IMR-90 (cell line): ENCODE measurements around the gene ARHGAP15. TPM values are rescaled to one million over a fixed set of nuclear protein-coding genes. Genes with fewer than 3 reads are reported as not detected.

Source experiments
- ATAC-seq: fragments of 200-7000 bp; cut with Tn5 transposase; 2 replicates; pipeline ENCODE4 v1.9.1; 2020; ENCODE audit warnings: low read depth, mild to moderate bottlenecking, moderate library complexity
- BruUV-seq: library from RNA; stranded (reverse); fragments of 400-500 nt; replicated peaks from 2 replicates; lab custom pipeline; 2021; lab: Mats Ljungman, UMichigan
- CTCF ChIA-PET: fragments of 300-600 bp; formaldehyde crosslinking; extraction: SDS; loops from one replicate; lab custom pipeline; 2021; ENCODE audit warnings: antibody characterized with exemption; lab: Yijun Ruan, JAX
- POLR2A ChIA-PET: fragments of 300-600 bp; sonication (Branson Sonifier 250); formaldehyde crosslinking; loops from one replicate; lab custom pipeline; 2022; ENCODE audit warnings: antibody characterized with exemption; ENCODE audit not compliant: unreplicated experiment; lab: Charles Lee
- DNase-seq: peaks from one replicate; pipeline ENCODE4 v3.0.0; 2013
- H2AFZ ChIP-seq: replicated peaks from 2 replicates; pipeline ENCODE3; 2013; ENCODE audit warnings: low read length, mild to moderate bottlenecking; ENCODE audit not compliant: poor library complexity
- H2AK5ac ChIP-seq: 2 replicates; pipeline ENCODE4 v1.6.1; 2013; ENCODE audit warnings: low read depth, low read length, inconsistent platforms
- H2AK9ac ChIP-seq: replicated peaks from 2 replicates; pipeline ENCODE3; 2013; ENCODE audit warnings: mild to moderate bottlenecking, low read depth, low read length, moderate library complexity; ENCODE audit not compliant: poor library complexity
- H2BK120ac ChIP-seq: 2 replicates; pipeline ENCODE4 v1.6.1; 2013; ENCODE audit warnings: low read depth, low read length, inconsistent platforms
- H2BK15ac ChIP-seq: 3 replicates; pipeline ENCODE4 v1.6.1; 2013; ENCODE audit warnings: low read depth, low read length, inconsistent platforms
- H2BK20ac ChIP-seq: 2 replicates; pipeline ENCODE4 v1.6.1; 2013; ENCODE audit warnings: low read depth, mild to moderate bottlenecking, inconsistent platforms, low read length, moderate library complexity
- H2BK5ac ChIP-seq: 2 replicates; pipeline ENCODE4 v1.6.1; 2013; ENCODE audit warnings: mild to moderate bottlenecking, low read depth, low read length, inconsistent platforms; ENCODE audit not compliant: poor library complexity, severe bottlenecking
- H3K14ac ChIP-seq: replicated peaks from 2 replicates; pipeline ENCODE4 v1.6.1; 2013; ENCODE audit warnings: low read depth, low read length, inconsistent platforms
- H3K18ac ChIP-seq: 2 replicates; pipeline ENCODE4 v1.6.1; 2013; ENCODE audit warnings: low read depth, low read length, control low read depth
- H3K23ac ChIP-seq: 2 replicates; pipeline ENCODE4 v1.6.1; 2013; ENCODE audit warnings: low read depth, low read length, inconsistent platforms
- H3K27ac ChIP-seq: 2 replicates; pipeline ENCODE4 v1.5.1; 2013; ENCODE audit warnings: mild to moderate bottlenecking, control low read depth, low read length; ENCODE audit not compliant: insufficient read depth
- H3K27me3 ChIP-seq: 2 replicates; pipeline ENCODE4 v1.6.1; 2013; ENCODE audit warnings: low read length; ENCODE audit not compliant: control insufficient read depth, insufficient read depth
- H3K36me3 ChIP-seq: 2 replicates; pipeline ENCODE4 v1.6.1; 2013; ENCODE audit warnings: low read length, mixed read lengths; ENCODE audit not compliant: control insufficient read depth, insufficient read depth
- H3K4ac ChIP-seq: 2 replicates; pipeline ENCODE4 v1.6.1; 2013; ENCODE audit warnings: low read depth, low read length, inconsistent platforms
- H3K4me1 ChIP-seq: 2 replicates; pipeline ENCODE4 v1.6.1; 2013; ENCODE audit warnings: low read length, mixed read lengths; ENCODE audit not compliant: control insufficient read depth, insufficient read depth
- H3K4me2 ChIP-seq: 2 replicates; pipeline ENCODE4 v1.6.1; 2013; ENCODE audit warnings: low read depth, mild to moderate bottlenecking, control low read depth, low read length, moderate library complexity
- H3K4me3 ChIP-seq: 2 replicates; pipeline ENCODE4 v1.5.1; 2013; ENCODE audit warnings: low read depth, mild to moderate bottlenecking, control low read depth, low read length, moderate library complexity; ENCODE audit not compliant: insufficient read depth
- H3K56ac ChIP-seq: 2 replicates; pipeline ENCODE4 v1.6.1; 2013; ENCODE audit warnings: low read length, inconsistent platforms; ENCODE audit not compliant: insufficient read depth; ENCODE audit errors: extremely low read depth
- H3K79me1 ChIP-seq, 2 experiments: 2 replicates each; pipeline ENCODE4 v1.6.1; 2013; ENCODE audit warnings: low read length in 2 of 2, inconsistent platforms in 1 of 2, low read depth in 1 of 2
- H3K9ac ChIP-seq: 2 replicates; pipeline ENCODE4 v1.6.1; 2013; ENCODE audit warnings: low read depth, low read length, control low read depth
- H3K9me1 ChIP-seq: 2 replicates; pipeline ENCODE4 v1.6.1; 2013; ENCODE audit warnings: low read length, inconsistent platforms; ENCODE audit not compliant: insufficient read depth
- H3K9me3 ChIP-seq: 2 replicates; pipeline ENCODE4 v1.6.1; 2013; ENCODE audit warnings: low read length; ENCODE audit not compliant: control insufficient read depth, insufficient read depth
- H4K20me1 ChIP-seq: 2 replicates; pipeline ENCODE4 v1.6.1; 2013; ENCODE audit warnings: low read length, inconsistent platforms; ENCODE audit not compliant: insufficient read depth
- H4K5ac ChIP-seq: 2 replicates; pipeline ENCODE4 v1.6.1; 2013; ENCODE audit warnings: mild to moderate bottlenecking, low read depth, low read length, control low read depth
- H4K8ac ChIP-seq, 2 experiments: 2 replicates each; pipeline ENCODE4 v1.6.1; 2013; ENCODE audit warnings: low read depth in 2 of 2, low read length in 2 of 2, control low read depth in 1 of 2, inconsistent platforms in 1 of 2
- H4K91ac ChIP-seq: 2 replicates; pipeline ENCODE4 v1.6.1; 2013; ENCODE audit warnings: low read depth, low read length, inconsistent platforms; ENCODE audit not compliant: insufficient read depth
- CEBPB ChIP-seq: IDR thresholded peaks from 2 replicates; pipeline ENCODE4 v1.6.1; 2012; ENCODE audit warnings: low read depth, low read length, improper control_type of control experiment
- CHD1 ChIP-seq: IDR thresholded peaks from 2 replicates; pipeline ENCODE4 v1.6.1; 2012; ENCODE audit warnings: low read depth, low read length, improper control_type of control experiment
- FOS ChIP-seq: fragments of 150-350 bp; IDR thresholded peaks from 2 replicates; pipeline ENCODE4 v1.6.1; 2016; ENCODE audit warnings: low read depth, low read length
- NFE2L2 ChIP-seq: fragments of 150-350 bp; IDR thresholded peaks from 2 replicates; pipeline ENCODE4 v1.6.1; 2016; ENCODE audit warnings: low read depth, mild to moderate bottlenecking, low read length
- POLR2A ChIP-seq: IDR thresholded peaks from 2 replicates; pipeline ENCODE4 v1.6.1; 2012; ENCODE audit warnings: mild to moderate bottlenecking, low read depth, low read length
- RCOR1 ChIP-seq: IDR thresholded peaks from 2 replicates; pipeline ENCODE4 v1.6.1; 2012; ENCODE audit warnings: mild to moderate bottlenecking, low read length, improper control_type of control experiment; ENCODE audit not compliant: insufficient replicate concordance
- RFX5 ChIP-seq: IDR thresholded peaks from 2 replicates; pipeline ENCODE4 v1.8.0; 2012; ENCODE audit warnings: low read depth, mild to moderate bottlenecking, low read length, moderate library complexity
- SMC3 ChIP-seq: fragments of 150-350 bp; IDR thresholded peaks from 2 replicates; pipeline ENCODE4 v1.6.1; 2016; ENCODE audit warnings: low read depth, mild to moderate bottlenecking, antibody characterized with exemption, low read length, moderate library complexity
- USF2 ChIP-seq: fragments of 150-350 bp; IDR thresholded peaks from 2 replicates; pipeline ENCODE4 v1.6.1; 2017; ENCODE audit warnings: mild to moderate bottlenecking, antibody characterized with exemption, low read length, low read depth
- WGBS, 2 experiments: methylation state at CpG; one replicate each; pipeline versions ENCODE4 v1.1.5 to v1.1.7; 2013; ENCODE audit warnings: missing lambda C conversion rate in 2 of 2; ENCODE audit not compliant: insufficient read length in 1 of 2; ENCODE audit errors: extremely low coverage in 2 of 2; 5-methylcytosine and 5-hydroxymethylcytosine counted together
- dilution Hi-C: fragments of 300-500 bp; cut with HindIII; formaldehyde crosslinking; loops from one replicate; pipeline ENCODE4 v1.14.3; 2018; ENCODE audit warnings: low sequenced_read_pairs; ENCODE audit not compliant: unreplicated experiment
- in situ Hi-C: fragments of 300-500 bp; cut with MboI; formaldehyde crosslinking; loops from 3 replicates; pipeline ENCODE4 v1.14.3; 2019; ENCODE audit warnings: low sequenced_read_pairs, inconsistent platforms, mixed read lengths
- intact Hi-C: fragments of 100-400 bp; cut with micrococcal nuclease; formaldehyde crosslinking; loops from 2 replicates; pipeline ENCODE4 v1.10.0; 2022
- polyA plus RNA-seq, 3 experiments: library from polyadenylated mRNA; depleted of rRNA; stranded (reverse); fragments of >200 nt; gene quantifications; 2 replicates each; pipeline ENCODE4 v1.2.3, GENCODE V29; 2012; ENCODE audit warnings: low replicate concordance in 1 of 3
- total RNA-seq: library from RNA; depleted of rRNA; stranded (reverse); fragments of >200 nt; gene quantifications from 2 replicates; pipeline ENCODE4 v1.2.3, GENCODE V29; 2012
- TF ChIP-seq, protein P1 (sequence below): conservative IDR thresholded peaks from 2 replicates; pipeline ENCODE4 v1.5.1; 2012; ENCODE audit warnings: mild to moderate bottlenecking, low read depth, low read length, improper control_type of control experiment

Gene ARHGAP15
- total and polyA plus RNA-seq, 2 of the 4 experiments (the other 2 are of a cell fraction) = not detected

DNA sequence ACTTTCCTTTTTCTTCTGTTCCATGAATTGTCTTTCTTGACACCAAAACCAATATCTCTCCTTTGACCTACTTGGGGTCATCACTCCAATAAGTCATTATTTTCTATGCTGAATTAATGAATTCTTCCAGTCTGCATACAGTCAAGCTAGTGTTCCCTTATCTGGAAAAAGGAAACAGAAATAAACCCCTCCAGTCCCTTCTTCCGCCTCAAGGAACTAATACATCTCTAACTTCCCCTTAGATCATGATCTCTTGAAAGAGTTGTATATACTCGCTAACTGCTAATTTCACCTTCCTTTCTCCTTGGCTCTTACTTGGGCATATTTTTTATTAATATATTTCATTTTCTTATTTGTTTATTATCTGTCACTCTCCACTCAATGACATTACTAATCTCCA is 7.3 kb upstream of the ARHGAP15 start:
- WGBS, 2 experiments = no CpG with 5 or more reads among the region's 2 CpGs
- in situ Hi-C loops (no loop called here), dilution Hi-C loops (no loop called here), intact Hi-C loops (no loop called here)
- Histone ChIP-seq H3K56ac (no peak overlapping the region), H4K91ac (no peak overlapping the region), H3K36me3 (no peaks in the 10 kb centered on the region), H3K4ac (no peak overlapping the region), H4K8ac (no peak overlapping the region), H3K27me3 (peaks cover 4% of the 10 kb centered on the region), H3K14ac (no peak overlapping the region), H2BK5ac (no peak overlapping the region), H3K18ac (no peak overlapping the region), H2BK15ac (no peak overlapping the region), H2BK20ac (no peak overlapping the region), H3K4me3 (no peak overlapping the region), H3K79me1 (no peaks in the 10 kb centered on the region), H2BK120ac (no peak overlapping the region), H3K9me1 (no peaks in the 10 kb centered on the region), H2AK9ac (no peak overlapping the region), H3K4me2 (no peak overlapping the region), H2AK5ac (no peak overlapping the region), H3K23ac (no peak overlapping the region), H3K9me3 (no peaks in the 10 kb centered on the region), H4K5ac (no peak overlapping the region), H2AFZ (no peak overlapping the region), H3K9ac (no peak overlapping the region), H4K20me1 (no peaks in the 10 kb centered on the region), H3K4me1 (no peaks in the 10 kb centered on the region), H3K27ac (no peak overlapping the region)
- DNase-seq (no peak), ATAC-seq (no peak)
- ChIA-PET POLR2A (no interaction called here), CTCF (no interaction called here)
- TF ChIP-seq USF2 (no peak), FOS (no peak), CHD1 (no peak), POLR2A (no peak), RCOR1 (no peak), RFX5 (no peak), CEBPB (no peak), SMC3 (no peak), NFE2L2 (no peak)
- TF ChIP-seq, protein P1, sequence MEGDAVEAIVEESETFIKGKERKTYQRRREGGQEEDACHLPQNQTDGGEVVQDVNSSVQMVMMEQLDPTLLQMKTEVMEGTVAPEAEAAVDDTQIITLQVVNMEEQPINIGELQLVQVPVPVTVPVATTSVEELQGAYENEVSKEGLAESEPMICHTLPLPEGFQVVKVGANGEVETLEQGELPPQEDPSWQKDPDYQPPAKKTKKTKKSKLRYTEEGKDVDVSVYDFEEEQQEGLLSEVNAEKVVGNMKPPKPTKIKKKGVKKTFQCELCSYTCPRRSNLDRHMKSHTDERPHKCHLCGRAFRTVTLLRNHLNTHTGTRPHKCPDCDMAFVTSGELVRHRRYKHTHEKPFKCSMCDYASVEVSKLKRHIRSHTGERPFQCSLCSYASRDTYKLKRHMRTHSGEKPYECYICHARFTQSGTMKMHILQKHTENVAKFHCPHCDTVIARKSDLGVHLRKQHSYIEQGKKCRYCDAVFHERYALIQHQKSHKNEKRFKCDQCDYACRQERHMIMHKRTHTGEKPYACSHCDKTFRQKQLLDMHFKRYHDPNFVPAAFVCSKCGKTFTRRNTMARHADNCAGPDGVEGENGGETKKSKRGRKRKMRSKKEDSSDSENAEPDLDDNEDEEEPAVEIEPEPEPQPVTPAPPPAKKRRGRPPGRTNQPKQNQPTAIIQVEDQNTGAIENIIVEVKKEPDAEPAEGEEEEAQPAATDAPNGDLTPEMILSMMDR = no peak
- no TSS peak for BruUV-seq
